Kidney epithelial cell (primary cell): ENCODE data around the gene SPR. TPM values are rescaled to one million over a fixed set of nuclear protein-coding genes. Genes with fewer than 3 reads are reported as not detected.

ENCODE experiments used
- DNase-seq: peaks from one replicate; pipeline ENCODE4 v3.0.0-alpha.2; 2010; ENCODE audit warnings: low read depth
- H3K27me3 ChIP-seq: 2 replicates; pipeline ENCODE4 v1.6.0; 2011; ENCODE audit warnings: low read length; ENCODE audit not compliant: control insufficient read depth, insufficient read depth
- H3K36me3 ChIP-seq: 2 replicates; pipeline ENCODE4 v1.5.1; 2011; ENCODE audit warnings: low read length; ENCODE audit not compliant: control insufficient read depth, insufficient read depth
- H3K4me3 ChIP-seq: 2 replicates; pipeline ENCODE4 v1.5.1; 2011; ENCODE audit warnings: low read depth, mild to moderate bottlenecking, control low read depth, low read length
- total RNA-seq: library from RNA; depleted of rRNA; stranded (reverse); fragments of >200 nt; gene quantifications from 2 replicates; pipeline ENCODE4 v1.2.3, GENCODE V29; 2015
- TF ChIP-seq, protein P1 (sequence below): IDR thresholded peaks from 2 replicates; pipeline ENCODE4 v1.5.1; 2011; ENCODE audit warnings: mild to moderate bottlenecking, moderate library complexity, low read length, control low read depth, inconsistent platforms; ENCODE audit not compliant: insufficient read depth, poor library complexity, severe bottlenecking

The SPR gene
- total RNA-seq, 1 donor from 2014 or later, result 15.0 TPM

DNA sequence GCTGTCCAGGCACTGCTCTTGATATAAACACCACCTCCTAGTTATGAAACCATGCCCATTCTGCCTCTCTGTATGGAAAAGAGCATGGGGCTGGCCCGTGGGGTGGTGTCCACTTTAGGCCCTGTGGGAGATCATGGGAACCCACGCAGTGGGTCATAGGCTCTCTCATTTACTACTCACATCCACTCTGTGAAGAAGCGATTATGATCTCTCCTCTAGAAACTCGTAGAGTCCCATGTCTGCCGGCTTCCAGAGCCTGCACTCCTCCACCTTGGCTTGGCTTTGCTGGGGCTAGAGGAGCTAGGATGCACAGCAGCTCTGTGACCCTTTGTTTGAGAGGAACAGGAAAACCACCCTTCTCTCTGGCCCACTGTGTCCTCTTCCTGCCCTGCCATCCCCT lies 46.0 kb downstream of the SPR start:
- Histone ChIP-seq H3K4me3 (no peak overlapping the region), H3K36me3 (no peaks in the 10 kb centered on the region), H3K27me3 (peaks cover 10% of the 10 kb centered on the region)
- DNase-seq, result no peak
- TF ChIP-seq, protein P1, sequence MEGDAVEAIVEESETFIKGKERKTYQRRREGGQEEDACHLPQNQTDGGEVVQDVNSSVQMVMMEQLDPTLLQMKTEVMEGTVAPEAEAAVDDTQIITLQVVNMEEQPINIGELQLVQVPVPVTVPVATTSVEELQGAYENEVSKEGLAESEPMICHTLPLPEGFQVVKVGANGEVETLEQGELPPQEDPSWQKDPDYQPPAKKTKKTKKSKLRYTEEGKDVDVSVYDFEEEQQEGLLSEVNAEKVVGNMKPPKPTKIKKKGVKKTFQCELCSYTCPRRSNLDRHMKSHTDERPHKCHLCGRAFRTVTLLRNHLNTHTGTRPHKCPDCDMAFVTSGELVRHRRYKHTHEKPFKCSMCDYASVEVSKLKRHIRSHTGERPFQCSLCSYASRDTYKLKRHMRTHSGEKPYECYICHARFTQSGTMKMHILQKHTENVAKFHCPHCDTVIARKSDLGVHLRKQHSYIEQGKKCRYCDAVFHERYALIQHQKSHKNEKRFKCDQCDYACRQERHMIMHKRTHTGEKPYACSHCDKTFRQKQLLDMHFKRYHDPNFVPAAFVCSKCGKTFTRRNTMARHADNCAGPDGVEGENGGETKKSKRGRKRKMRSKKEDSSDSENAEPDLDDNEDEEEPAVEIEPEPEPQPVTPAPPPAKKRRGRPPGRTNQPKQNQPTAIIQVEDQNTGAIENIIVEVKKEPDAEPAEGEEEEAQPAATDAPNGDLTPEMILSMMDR, result no peak

DNA sequence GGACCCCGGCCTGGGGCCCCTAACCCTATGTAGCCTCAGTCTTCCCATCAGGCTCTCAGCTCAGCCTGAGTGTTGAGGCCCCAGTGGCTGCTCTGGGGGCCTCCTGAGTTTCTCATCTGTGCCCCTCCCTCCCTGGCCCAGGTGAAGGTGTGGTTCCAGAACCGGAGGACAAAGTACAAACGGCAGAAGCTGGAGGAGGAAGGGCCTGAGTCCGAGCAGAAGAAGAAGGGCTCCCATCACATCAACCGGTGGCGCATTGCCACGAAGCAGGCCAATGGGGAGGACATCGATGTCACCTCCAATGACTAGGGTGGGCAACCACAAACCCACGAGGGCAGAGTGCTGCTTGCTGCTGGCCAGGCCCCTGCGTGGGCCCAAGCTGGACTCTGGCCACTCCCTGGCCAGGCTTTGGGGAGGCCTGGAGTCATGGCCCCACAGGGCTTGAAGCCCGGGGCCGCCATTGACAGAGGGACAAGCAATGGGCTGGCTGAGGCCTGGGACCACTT lies 46.5 kb downstream of the SPR start:
- DNase-seq, result no peak
- Histone ChIP-seq H3K27me3 (peaks cover 5% of the 10 kb centered on the region), H3K4me3 (no peak overlapping the region), H3K36me3 (no peaks in the 10 kb centered on the region)
- TF ChIP-seq, protein P1, result no peak

DNA sequence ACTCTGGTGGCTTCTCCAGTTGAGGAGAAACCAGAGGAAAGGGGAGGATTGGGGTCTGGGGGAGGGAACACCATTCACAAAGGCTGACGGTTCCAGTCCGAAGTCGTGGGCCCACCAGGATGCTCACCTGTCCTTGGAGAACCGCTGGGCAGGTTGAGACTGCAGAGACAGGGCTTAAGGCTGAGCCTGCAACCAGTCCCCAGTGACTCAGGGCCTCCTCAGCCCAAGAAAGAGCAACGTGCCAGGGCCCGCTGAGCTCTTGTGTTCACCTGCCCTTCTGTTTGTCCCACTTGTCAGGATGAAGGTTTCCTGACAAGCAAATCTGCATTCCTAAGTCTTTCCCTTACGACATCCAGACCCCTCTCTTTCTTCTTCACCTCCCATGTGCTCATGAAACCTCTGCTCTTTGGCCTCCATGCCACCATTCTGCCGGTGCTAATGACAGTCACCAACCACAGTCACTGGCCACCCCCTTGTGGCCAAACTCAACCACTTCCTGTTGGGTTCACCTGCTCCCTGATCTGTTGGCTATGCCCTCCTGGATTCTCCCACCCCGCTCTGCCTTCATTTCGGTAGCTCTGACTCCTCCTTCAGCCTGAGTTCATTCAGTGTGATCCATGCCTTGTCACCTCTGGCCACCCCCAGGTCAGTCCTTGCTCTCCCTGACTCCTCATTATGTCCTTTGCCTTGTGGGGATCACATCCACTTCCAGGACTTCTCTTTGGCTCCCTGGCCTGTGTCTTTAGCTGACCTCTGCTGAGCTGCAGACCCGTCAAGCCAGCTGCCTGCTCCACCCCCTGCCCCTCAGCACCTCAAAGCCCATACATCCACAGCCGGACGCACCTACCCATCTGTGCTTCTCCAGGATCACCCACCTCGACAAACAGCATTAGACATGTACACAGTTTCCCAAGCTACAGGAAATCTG lies 47.7 kb downstream of the SPR start:
- no peaks in the 10 kb centered on the region for H3K27me3 ChIP-seq
- TF ChIP-seq, protein P1, result peak; percentile 13
- H3K4me3 ChIP-seq, result no peak overlapping the region
- H3K36me3 ChIP-seq, result no peaks in the 10 kb centered on the region
- no peak for DNase-seq

DNA sequence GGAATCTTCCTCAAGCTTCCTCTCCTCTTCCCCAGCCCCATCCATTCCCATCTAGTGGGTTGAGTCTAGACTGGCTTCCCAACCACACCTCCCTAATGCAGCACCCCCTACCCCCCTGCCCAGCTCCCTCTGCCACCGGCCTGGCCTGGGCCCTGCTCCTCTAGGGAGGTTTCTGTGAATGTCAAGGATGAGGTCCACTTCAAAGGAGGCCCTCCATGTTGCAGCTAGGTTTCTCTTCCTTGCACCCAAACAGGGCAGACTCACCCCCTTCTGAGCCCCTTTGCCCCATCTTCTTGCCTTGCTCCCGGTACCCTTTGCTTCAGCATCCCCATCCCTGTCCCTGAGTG lies 48.4 kb downstream of the SPR start:
- H3K36me3 ChIP-seq, result no peaks in the 10 kb centered on the region
- H3K4me3 ChIP-seq, result no peak overlapping the region
- H3K27me3 ChIP-seq, result no peaks in the 10 kb centered on the region
- DNase-seq, result no peak
- TF ChIP-seq, protein P1, result no peak

DNA sequence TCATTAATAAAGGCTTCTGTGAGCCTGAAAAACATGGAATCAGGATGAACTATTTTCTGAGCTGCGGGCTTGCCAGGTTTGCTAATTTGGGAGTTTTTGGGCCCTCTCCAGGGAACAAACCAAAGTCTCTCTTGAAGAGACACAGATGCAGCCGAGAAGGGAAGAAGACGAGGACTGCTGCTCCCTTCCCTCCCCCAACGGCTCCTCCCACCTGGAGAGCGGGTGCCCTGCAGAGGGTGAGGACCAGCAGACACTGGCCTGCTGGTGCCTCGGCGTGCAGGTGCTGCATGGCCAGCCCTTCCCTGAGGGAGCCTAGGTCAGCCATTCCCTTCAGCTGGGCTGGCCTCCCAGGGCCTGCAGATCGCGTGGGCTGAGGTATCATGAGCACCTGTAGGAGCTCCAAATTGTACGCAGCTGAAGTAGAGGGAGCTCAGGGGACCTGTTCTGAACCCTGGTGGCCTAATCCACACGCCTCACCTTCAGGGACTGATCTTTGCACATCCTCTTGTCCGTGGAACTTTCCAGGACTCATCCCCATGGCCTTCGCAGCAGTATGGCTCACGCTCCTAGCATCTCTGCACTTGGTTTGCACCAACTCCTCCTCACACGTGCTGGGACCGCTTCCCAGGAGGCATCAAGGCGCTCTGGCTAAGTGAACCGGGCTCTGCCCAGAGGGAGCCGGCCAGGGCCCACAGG lies 49.6 kb downstream of the SPR start:
- no peaks in the 10 kb centered on the region for H3K27me3 ChIP-seq
- H3K4me3 ChIP-seq, result no peak overlapping the region
- DNase-seq, result no peak
- TF ChIP-seq, protein P1, result no peak
- no peaks in the 10 kb centered on the region for H3K36me3 ChIP-seq
